Dedifferentiated amniotic fluid mesenchymal stem cell (primary cell): ENCODE measurements around the gene ZNF431.
"Not testable (repeated sequence)": the region's sequence is repeated elsewhere in the genome, so short reads cannot be mapped to it uniquely, and the experiment has no call there.

Source experiments
- DNase-seq: peaks from one replicate; pipeline ENCODE4 v3.0.0-alpha.2; 2016; ENCODE audit errors: extremely low spot score

The ZNF431 gene

DNA sequence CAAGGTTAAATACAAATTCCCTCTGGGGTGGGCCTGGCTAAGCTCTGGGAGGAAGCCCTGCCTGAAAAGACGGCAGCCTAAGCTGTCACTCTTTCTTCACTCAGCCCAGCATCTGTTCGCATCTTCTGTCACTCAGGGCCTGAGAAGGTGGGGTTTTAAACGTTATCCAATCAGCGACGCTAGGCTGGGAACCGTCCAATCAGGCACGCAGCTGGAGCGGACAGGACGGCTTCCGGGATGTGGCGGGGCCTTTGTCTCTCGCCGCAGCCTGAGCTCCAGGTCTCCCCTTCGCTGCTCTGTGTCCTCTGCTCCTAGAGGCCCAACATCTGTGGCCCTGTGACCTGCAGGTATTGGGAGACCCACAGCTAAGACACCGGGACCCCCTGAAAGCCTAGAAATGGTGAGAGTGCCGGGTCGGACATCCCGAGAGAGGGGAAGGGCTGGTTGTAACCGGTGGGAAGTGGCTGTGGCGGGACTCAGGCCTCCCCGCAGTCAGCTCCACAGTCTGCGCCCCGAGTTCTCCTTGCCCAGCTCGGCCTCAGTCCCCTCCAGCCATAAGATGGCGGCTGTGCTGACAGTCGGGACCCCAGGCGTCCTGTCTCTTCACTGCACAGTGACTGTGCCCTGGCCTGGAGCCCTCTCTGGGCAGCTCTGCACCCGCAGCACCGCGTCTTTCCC lies at the start of gene ZNF431:
Gene ZNF431 (plus strand): TSS at position 254 of the 678 bp plus-strand sequence. CDS start 144 bp downstream, at position 398.
- peak; percentile 97 for DNase-seq

DNA sequence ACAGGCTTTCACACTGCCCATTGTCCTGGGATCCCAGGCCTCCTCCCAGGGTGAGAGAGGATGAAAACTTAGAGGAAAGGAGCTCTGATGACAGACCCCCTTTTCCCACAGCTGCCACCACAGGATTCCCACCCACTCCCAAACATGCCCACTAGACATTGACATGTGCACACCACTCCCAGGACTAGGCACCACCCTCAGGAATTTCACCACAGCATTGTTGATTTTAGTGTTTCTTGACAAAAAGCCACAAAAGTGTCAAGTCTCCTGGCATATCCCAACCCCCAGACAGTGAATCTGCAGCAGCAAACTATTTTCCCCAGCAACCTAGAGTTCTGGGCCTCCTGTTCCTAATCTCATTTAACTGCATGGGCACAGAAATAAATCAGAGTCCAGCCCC lies 49.7 kb upstream of the ZNF431 start:
- DNase-seq, result no peak

DNA sequence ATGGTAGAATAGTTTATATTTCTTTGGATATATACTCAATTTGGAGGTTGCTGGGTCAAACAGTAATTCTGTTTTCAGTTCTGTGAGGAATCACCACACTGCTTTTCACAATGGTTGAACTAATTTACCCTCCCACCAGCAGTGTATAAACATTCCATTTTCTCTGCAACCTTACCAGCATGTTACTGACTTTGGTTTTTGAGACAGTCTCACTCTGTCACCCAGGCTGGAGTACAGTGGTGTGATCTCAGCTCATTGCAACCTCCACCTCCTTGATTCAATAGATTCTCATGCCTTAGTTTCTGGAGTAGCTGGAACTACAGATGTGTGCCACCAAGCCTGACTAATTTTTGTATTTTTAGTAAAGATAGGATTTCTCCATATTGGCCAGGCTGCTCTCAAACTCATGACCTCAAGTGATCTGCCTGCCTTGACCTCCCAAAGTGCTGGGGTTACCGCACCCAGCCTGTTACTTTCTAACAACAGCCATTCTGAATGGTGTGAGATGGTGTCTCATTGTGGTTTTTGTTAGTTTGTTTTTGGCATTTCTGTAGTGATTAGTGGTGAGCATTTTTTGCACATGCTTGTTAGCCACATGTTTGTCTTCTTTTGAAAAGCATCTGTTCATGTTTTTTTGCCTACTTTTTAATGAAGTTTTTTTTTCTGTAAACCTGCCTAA lies 47.4 kb upstream of the ZNF431 start:
- DNase-seq, result no peak

DNA sequence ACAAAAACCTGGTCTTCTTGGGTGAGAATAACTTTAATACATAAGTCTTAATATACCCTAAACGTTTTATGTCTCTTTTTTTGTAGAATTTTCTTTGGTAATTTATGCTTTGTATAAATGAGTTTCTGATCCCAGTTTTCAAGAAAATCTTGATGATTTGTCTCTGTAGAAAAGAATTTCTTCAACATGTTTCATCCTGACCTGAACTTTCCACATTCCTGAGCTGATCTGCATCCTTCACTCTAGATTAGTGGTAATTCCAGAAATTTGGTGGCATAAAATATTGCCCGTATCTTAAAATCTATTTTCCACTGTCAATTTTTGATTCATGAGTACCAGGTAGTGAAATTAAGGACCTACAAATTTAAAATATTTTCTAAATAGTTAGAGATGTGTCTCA lies 43.5 kb upstream of the ZNF431 start:
- no peak for DNase-seq

DNA sequence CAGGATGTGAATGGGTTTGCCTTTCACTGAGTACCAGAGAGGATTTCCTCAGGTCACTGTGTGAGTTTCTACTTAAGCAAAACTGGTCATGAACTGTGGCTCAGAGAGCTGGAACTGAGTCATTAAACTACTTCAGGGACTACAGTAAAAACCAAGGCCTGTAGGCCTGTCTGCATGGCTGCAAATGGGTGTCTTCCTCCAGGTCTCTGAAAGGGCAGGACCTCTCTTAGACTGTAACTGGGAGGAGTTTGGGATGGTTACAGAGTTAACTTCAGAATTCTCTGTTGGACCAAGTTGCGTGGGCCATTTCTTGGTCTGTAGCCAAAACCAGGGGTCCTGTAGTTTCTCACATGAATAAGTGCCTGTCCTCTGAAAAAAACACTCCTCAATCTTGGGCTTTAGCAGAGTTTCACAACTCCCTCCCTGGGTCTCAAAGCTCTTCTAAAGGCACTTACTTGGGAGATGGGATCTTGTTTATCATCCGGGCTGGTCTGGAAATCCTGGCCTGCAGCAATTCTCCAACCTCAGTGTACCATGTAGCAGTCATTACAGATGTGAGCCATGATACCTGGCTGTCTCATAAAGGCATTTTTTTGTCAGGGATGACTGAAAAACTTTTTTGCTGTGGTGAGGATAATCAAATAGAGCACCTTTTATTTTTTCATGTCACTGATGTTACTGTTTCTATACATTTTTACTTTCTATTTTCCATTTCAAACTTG lies 40.2 kb upstream of the ZNF431 start:
- DNase-seq, result no peak

DNA sequence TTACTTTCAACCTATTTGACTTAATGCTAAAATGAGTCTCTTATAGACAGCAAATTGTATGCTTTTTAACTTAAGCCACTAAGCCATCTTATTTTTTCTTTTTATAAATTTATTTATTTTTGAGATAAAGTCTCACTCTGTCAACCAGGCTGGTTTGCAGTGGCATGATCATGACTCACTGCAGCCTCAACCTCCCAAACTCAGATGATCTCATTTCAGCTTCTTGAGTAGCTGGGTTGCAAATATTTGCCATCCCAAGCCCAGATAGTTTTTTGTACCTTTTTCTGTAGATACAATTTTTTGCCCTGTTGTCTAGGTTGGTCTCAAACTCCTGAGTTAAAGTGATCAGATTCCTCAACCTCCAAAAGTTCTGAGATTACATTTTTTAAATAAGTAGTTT lies 32.7 kb upstream of the ZNF431 start:
- DNase-seq, result no peak

DNA sequence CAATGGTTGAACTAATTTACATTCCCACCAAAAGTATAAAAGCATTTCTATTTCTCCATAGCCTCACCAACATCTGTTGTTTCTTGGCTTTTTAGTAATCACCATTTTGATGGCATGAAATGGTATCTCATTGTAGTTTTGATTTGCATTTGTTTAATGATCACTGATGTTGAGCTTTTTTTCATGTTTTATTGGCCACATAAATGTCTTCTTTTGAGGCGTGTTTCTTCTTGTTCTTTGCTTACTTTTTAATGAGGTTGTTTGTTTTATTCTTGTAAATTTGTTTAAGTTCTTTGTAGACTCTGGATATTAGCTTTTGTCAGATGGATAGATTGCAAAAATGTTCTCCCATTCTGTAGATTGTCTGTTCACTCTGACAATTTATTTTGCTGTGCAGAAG lies 31.7 kb upstream of the ZNF431 start:
- DNase-seq, result no peak

DNA sequence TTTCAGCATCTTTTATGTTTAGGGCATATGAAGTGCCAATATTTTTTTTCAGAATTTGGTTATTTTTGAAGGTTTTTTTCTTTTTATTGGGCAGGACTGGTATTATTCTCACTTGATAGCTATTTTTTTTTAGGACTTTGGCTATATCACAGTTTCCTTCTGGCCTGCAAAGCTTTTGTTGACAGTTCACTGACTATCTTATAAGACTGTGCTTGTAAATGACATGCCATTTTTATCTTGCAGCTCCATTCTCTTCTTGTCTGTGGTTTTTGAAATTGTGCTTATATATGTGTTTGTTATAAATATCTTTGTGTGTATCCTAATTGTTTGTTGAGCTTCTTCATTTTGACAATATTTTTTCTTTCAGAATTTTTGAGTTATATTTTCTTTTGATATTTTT lies 26.4 kb upstream of the ZNF431 start:
- DNase-seq, result no peak

DNA sequence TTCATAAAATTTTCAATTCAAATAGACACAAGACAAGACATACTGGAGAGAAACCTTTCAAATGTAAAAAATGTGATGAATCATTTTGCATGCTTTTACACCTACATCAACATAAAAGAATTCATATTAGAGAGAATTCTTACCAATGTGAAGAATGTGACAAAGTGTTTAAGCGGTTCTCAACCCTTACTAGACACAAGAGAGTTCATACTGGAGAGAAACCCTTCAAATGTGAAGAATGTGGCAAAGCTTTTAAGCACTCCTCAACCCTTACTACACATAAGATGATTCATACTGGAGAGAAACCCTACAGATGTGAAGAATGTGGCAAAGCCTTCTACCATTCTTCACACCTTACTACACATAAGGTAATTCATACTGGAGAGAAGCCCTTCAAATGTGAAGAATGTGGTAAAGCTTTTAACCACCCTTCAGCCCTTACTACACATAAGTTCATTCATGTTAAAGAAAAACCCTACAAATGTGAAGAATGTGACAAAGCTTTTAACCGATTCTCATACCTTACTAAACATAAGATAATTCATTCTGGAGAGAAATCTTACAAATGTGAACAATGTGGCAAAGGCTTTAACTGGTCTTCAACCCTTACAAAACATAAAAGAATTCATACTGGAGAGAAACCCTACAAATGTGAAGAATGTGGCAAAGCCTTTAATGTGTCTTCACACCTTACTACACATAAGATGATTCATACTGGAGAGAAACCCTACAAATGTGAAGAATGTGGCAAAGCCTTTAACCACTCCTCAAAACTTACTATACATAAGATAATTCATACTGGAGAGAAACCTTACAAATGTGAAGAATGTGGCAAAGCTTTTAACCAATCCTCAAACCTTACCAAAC lies 24.6 kb upstream of the ZNF431 start:
- no peak for DNase-seq

DNA sequence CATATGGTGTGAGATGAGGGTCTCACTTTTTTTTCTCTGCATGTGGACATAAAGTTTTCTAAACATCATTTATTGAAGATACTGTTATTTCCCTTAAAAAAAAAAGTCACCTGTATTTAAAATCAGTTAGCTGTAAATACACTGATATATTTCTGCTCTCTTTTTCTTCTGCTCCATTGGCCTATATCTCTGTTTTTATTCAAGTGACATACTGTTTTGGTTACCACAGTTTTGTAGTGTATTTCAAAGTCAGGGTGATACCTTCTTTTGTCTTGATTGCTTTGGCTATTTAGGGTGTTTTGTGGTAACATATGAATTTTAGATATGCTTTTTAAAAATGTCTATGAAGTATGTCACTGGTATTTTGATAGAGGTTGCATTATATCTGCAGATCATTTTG lies 15.8 kb upstream of the ZNF431 start:
- DNase-seq, result no peak

DNA sequence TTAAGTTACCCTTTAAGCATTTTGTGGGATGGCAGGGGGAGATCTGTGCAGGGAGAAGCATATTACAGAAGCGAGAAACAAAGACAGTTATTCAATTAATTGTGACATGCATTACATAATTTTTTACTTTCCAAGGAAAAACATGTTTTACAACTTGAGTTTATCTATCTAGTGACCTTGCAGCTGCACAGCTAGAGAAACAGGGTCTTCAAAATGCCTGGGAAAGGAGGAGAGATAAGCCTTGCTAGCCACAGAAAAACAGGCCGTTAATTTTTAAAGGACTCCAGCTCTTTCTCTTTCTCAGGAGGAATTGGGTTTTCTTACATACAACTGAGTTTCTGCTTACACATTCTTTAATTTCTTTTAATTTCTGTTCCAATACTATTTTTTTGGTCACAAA lies 14.8 kb upstream of the ZNF431 start:
- no peak for DNase-seq

DNA sequence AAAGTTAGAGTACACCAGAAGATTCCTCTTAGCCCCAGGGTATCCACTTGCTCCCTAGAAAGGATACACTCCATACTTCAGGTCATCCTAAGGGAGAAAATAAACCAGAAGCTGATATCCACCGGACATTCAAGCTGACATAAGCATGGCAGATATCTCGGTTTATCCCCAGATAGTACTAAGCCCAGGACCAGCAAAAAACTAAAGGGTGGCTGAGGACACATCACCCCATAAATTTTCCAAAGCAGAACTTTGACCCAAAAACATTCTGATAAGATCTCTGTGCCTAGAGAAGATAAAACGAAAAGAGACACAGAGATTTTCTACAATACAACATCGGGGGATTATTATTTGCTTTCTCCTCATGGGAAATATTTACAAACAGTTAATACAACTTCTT lies 13.9 kb upstream of the ZNF431 start:
- DNase-seq, result no peak

DNA sequence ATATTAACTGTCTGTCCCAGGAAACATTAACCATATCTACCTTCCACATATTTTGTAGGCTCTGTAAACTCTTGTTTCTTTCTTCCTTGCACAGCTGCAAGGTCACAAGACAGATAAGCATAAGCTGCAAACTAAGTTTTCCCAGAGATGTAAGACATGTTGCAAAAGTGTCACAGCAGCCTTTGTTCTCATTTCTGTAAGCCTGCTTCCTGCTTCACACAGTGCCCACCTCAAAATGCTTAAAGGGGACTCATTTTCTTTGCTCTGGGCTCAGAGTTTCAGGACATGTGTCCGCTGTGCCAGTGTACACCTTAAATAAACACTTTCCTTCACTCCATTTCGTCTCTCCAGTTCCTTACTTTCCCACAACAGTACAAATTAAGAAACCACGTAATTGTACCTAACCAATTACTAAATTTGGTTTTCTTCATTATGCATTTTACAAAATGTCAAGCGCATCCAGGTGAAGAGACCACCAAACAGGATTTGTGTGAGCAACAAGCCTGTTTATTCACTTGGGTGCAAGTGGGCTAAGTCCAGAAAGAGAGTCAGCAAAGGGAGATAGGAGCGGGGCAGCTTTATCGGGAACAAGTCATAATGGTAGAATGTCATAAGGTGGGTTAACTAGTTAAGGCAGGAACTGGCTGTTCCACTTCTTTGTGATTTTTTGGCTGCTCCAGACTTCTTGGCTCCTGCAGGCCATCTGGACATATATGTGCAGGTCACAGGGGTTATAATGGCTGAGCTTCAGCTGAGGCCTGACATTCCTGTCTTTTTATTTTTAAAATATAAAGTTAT lies 12.7 kb upstream of the ZNF431 start:
- DNase-seq, result no peak

DNA sequence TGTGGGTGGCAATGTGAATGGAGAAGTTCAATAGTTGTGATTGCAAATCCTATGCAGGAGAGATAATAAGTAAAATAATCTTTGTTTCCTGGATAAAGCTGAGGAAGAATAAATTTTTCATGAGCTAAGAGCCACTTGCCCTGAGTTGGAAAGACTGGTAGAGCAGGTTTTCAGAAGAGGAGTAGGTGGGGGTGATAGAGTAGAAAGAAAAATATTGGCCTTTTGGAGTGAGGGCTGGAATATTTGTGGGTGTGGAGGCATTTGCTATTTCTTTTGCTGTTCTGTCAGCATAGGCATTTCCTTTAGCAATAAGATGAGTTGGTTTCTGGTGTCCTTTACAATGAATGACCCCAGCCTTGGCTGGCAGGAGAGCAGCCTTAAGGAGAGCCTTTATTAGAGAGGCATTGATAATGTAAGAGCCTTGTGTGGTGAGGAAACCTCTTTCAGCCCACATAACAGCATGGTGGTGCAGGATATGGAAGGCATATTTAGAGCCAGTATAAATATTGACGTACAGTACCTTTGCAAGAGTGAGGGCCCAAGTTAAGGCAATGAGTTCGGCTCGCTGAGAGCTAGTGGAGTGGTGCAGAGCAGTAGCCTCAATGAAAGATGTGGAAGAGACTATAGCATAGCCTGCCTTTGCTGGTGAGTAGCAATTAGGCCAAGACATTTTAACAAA lies 11.6 kb upstream of the ZNF431 start:
- no peak for DNase-seq

DNA sequence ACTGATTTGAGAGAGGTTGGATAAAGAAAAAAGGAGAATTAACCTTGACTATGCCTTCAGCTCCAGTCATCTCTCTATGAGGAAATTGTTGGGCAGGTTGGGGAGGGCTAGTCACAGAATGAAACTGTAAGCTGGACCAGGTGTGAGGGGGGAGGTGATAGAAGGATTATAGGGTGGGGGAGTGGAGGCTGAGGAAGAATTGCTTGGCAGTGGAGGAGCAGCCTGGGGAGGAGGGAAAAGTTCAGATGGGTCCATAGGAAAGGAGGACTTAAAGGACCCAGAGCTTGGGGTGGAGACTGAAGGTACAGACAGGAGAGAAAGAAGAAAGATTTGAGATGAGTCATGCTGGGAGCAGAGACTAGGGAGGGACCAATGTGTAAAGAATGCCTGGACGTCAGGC lies 8.2 kb upstream of the ZNF431 start:
- no peak for DNase-seq

DNA sequence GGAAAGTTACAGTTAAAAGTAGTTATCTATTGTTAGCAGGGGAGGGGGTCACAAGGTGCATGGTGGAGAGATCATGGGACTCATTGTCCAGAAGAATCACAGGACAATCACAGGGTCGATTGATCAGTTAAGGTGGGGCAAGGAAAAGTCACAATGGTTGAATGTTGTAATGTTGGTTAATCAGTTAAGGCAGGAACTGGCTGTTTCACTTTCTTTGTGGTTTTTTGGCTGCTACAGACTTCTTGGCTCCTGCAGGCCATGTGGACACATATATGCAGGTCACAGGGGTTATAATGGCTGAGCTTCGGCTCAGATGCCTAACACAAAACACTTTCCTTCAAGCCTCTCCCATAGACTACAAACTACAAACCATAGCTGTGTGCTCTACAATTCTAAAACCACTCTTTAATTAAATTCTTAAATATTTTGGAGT lies 6.9 kb upstream of the ZNF431 start:
- DNase-seq, result no peak

DNA sequence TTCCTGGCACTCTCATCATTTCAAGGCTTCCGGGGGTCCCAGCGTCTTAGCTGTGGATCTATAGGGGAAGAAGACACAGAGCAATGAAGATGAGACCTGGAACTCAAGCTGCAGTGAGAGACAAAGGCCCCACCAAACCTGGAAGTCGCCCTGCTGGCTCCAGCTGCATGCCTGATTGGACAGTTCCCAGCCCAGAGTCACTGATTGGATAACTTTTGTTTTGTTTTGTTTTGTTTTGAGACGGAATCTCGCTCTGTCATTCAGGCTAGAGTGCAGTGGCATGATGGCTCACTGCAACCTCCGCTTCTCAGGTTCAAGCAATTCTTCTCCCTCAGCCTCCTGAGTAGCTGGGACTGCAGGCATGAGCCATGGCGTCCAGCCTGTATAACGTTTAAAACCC lies 6.4 kb upstream of the ZNF431 start:
- DNase-seq, result no peak

DNA sequence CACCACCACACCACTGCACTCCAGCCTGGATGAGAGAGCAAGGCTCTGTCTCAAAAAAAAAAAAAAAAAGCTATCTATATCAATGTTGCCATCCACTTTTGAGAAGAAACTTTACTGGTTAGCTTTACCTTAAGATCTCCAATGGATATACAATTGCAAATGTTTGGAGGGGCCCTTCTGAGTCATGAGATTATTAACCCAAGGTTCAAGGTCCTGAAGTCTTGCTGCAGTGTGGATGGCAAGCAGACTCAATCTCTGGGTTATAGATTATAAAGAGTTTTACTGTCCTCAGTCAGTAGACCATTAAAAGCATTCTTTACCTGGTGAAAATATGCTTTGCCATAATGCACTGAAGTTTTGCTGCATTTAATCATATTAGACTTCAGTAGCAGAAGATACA lies 3.7 kb upstream of the ZNF431 start:
- no peak for DNase-seq

DNA sequence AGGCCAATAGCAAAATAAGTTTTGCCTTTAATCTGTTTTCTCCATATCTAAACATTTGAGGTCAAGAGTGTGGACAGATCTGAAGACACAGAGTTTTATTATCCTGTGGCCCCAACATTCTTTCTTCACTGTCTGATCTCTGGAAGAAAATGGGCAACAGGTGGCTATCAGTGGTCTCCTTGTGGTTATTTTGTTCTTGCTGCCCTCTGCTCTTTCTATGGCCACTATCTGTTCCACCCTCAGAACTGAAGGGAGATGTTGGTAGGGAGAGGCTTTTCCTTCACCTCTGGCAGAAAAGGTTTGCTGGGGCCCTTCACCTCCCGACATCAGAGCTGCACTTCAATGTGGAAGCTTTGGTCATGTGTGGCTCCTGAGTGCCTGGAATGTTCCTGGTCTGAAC lies 834 bp upstream of the ZNF431 start:
- not testable (repeated sequence) for DNase-seq

DNA sequence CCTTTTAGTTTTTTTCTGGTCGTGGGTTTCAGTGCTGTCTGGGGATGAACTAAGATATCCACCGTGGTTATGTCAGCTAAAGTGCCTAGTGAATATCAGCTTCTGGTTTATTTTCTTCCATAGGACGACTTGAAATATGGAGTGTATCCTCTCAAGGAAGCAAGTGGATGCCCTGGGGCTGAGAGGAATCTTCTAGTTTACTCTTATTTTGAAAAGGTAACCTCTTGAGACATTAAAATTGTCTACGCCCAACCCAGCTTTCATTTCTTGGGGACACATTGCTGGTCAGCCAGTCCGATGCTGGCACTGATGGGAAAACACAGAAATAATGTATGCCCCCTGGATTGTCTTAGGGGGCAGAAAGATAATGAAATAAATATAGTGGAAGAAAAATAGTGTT lies 1.6 kb downstream of the ZNF431 start:
- DNase-seq, result no peak

DNA sequence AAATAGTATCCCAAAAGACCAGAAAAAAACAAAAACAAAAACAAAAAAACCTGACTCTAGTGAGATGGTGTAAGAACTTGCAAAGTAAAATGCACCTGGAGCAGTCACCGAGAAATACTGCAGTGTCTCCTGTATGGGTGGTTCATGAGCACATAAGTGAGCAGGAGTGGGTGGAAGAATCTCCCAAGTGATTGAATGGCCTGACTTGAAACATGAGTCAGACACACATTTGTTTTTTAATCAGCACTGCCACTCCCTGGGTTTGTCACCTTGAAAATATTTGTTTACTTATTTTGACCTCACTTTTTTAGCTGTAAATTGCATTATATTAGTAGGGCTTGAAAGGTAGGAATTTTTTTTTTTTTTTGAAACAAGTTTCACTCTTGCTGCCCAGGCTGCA lies 2.0 kb downstream of the ZNF431 start:
- no peak for DNase-seq
